Dermis lymphatic vessel endothelial cell (primary cell): ENCODE results near the gene CD40LG. TPM values are rescaled to one million over a fixed set of nuclear protein-coding genes. Genes with fewer than 3 reads are reported as not detected.

Experiments used
- total RNA-seq: library from RNA; depleted of rRNA; stranded (reverse); fragments of >200 nt; gene quantifications from 2 replicates; pipeline ENCODE4 v1.2.1, GENCODE V29; 2014

The CD40LG gene
- not detected in 2 replicates for total RNA-seq

GRCh38 chrX:136647677-136648360 is at the start of gene CD40LG:
Gene CD40LG, plus strand, starts transcription at chrX:136648158. Its CDS starts 91 bp downstream, at chrX:136648249.

Other genes with a start within 250 kb of the CD40LG start
- not detected in 2 replicates for gene BRS3, start 160.2 kb upstream of the CD40LG start, total RNA-seq
- 24.8 and 28.4 TPM in 2 replicates for gene HTATSF1, start 150.6 kb upstream of the CD40LG start, total RNA-seq
- gene VGLL1, start 115.9 kb upstream of the CD40LG start, total RNA-seq = not detected in 2 replicates
- 20.4 and 24.6 TPM in 2 replicates for gene ARHGEF6, start 132.8 kb downstream of the CD40LG start, total RNA-seq
- 128 and 223 TPM in 2 replicates for gene RBMX, start 232.6 kb downstream of the CD40LG start, total RNA-seq